Lower lobe of right lung (tissue), 2 donors: ENCODE measurements around the gene APEX2. TPM values are rescaled to one million over a fixed set of nuclear protein-coding genes. Genes with fewer than 3 reads are reported as not detected.
A peak's percentile ranks its signal among the peaks of the same experiment; 100 is the strongest.

Experiments used
- ATAC-seq, 2 donors: fragments of 200-7000 bp; cut with Tn5 transposase; one replicate each; pipeline ENCODE4 v1.9.1; 2020 to 2022; ENCODE audit warnings: mild to moderate bottlenecking in 2 of 2, moderate library complexity in 2 of 2
- DNase-seq: peaks from one replicate; pipeline ENCODE4 v3.0.0-alpha.2; 2020
- H3K27ac ChIP-seq: fragments of 200-600 bp; one replicate; pipeline ENCODE4 v1.8.0; 2022
- H3K27me3 ChIP-seq: fragments of 200-600 bp; one replicate; pipeline ENCODE4 v1.8.0; 2022; ENCODE audit warnings: low read depth
- H3K36me3 ChIP-seq: fragments of 200-600 bp; one replicate; pipeline ENCODE4 v1.8.0; 2022; ENCODE audit warnings: mild to moderate bottlenecking
- H3K4me1 ChIP-seq: fragments of 200-600 bp; one replicate; pipeline ENCODE4 v1.8.0; 2022
- H3K4me3 ChIP-seq: fragments of 200-600 bp; one replicate; pipeline ENCODE4 v1.8.0; 2022; ENCODE audit warnings: mild to moderate bottlenecking
- H3K9me3 ChIP-seq: fragments of 200-600 bp; one replicate; pipeline ENCODE4 v1.8.0; 2022
- CTCF ChIP-seq: fragments of 200-600 bp; IDR thresholded peaks from one replicate; pipeline ENCODE4 v1.8.0; 2022; ENCODE audit warnings: antibody characterized with exemption, mild to moderate bottlenecking
- intact Hi-C: fragments of 100-400 bp; cut with DNase I; formaldehyde crosslinking; loops from one replicate; pipeline ENCODE4 v1.11.0; 2022
- long read RNA-seq: library from polyadenylated mRNA; unstranded; transcript quantifications from one replicate; pipeline ENCODE4 v2.0.0, GENCODE V29; 2021
- total RNA-seq: library from RNA; stranded (reverse); fragmentation: NEBNext Ultra II Directional; extraction: Animal tissue kit (Norgen Biotek cat#: 25700); gene quantifications from one replicate; pipeline ENCODE4 v1.2.1, GENCODE V29; 2021
- donor health status: DM: no; HTN: yes; CAD: no; lungs with severe emphysema.

The APEX2 gene, protein sequence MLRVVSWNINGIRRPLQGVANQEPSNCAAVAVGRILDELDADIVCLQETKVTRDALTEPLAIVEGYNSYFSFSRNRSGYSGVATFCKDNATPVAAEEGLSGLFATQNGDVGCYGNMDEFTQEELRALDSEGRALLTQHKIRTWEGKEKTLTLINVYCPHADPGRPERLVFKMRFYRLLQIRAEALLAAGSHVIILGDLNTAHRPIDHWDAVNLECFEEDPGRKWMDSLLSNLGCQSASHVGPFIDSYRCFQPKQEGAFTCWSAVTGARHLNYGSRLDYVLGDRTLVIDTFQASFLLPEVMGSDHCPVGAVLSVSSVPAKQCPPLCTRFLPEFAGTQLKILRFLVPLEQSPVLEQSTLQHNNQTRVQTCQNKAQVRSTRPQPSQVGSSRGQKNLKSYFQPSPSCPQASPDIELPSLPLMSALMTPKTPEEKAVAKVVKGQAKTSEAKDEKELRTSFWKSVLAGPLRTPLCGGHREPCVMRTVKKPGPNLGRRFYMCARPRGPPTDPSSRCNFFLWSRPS
- 11.7 TPM for total RNA-seq
- long read RNA-seq, transcript APEX2-201 (6 exons, 3,245 nt), result major isoform, 26 of 31 reads
- long read RNA-seq, partial matches to known transcripts, result 4 of 31 reads
- long read RNA-seq, other reads (novel, unspliced or antisense), result 0 of 31 reads

DNA sequence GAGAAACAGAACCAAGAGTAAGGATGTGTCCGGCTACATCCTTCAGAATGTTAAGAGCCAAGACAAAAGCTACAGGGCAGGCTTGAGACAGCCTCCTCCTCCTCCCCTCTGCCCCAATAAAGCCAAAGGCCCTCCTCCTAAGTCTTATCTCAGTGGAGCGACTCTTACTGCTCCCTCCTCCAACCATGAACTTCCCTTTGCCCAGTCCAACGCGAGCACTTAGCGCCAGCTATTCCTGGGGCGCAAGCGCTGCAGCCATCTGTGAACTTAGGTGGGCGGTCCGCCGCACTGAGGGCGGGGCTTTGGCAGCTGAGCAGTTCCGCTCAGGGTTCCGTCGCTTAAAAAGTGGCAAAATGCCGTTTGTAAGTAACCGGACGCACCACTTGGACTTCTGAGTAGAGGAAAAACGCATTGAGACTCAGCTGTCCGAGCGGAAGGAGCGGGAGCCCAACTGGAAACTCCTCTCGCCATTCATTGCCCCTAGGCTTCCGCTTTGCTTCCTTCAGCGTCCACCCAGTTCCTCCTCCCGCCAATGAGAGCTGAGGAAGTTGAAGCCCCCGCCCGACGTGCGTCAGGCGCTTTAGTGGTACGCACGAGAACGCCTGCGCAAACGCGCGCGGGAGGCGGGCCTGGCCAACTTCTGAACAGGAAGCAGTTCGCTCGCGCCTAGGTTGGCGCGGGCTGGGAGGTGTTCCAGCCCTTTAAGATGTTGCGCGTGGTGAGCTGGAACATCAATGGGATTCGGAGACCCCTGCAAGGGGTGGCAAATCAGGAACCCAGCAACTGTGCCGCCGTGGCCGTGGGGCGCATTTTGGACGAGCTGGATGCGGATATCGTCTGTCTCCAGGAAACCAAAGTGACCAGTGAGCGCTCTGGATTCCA lies at the start of gene APEX2:
Gene APEX2 (plus strand): TSS at position 647 of the 882 bp plus-strand sequence. CDS start 60 bp downstream, at position 707.
- intact Hi-C loops, result no loop called here

GRCh38 chrX:54950730-54951375 lies 49.3 kb upstream of the APEX2 start:
- intact Hi-C loops, result no loop called here
- Histone ChIP-seq H3K36me3 (no peaks in the 10 kb centered on the region), H3K27me3 (no peaks in the 10 kb centered on the region), H3K9me3 (no peaks in the 10 kb centered on the region), H3K4me1 (no peaks in the 10 kb centered on the region), H3K27ac (no peak overlapping the region), H3K4me3 (no peak overlapping the region)
- no peak for ATAC-seq
- no peak for TF ChIP-seq CTCF
- DNase-seq, result no peak

More for the DNA sequence above, at the start of gene APEX2:
- H3K4me3 ChIP-seq, result peak within 1 kb of the TSS; percentile 66
- no peaks in the 10 kb centered on the region for H3K9me3 ChIP-seq
- H3K36me3 ChIP-seq, result peaks cover 21% of the 10 kb centered on the region
- peak within 1 kb of the TSS; percentile 85 for H3K27ac ChIP-seq
- TF ChIP-seq CTCF, result no peak
- H3K4me1 ChIP-seq, result peaks cover 5% of the 10 kb centered on the region
- peak; percentile 95 for DNase-seq
- peak; percentile 98 for ATAC-seq
- no peaks in the 10 kb centered on the region for H3K27me3 ChIP-seq

DNA sequence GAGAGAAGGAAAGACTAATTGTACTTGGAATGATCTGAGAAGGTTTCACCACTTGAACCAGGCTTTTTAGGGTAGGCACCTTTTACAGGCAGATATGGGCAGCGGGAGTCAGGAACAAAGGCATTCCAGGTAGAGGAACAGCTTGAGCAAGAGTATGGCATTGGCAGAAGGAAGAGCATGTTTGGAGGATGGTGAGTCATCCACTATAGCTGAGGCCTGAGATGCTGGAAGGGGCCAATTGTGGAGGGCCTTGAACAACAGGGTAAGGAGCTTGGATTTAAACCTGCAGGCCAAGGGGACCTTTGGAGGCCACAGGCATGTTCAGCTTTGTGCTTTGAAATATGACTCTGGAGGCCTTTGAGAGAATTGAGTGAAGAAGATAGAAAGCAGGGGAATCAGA lies 38.4 kb upstream of the APEX2 start:
- ATAC-seq, result no peak
- TF ChIP-seq CTCF, result no peak
- intact Hi-C loops, result no loop called here

DNA sequence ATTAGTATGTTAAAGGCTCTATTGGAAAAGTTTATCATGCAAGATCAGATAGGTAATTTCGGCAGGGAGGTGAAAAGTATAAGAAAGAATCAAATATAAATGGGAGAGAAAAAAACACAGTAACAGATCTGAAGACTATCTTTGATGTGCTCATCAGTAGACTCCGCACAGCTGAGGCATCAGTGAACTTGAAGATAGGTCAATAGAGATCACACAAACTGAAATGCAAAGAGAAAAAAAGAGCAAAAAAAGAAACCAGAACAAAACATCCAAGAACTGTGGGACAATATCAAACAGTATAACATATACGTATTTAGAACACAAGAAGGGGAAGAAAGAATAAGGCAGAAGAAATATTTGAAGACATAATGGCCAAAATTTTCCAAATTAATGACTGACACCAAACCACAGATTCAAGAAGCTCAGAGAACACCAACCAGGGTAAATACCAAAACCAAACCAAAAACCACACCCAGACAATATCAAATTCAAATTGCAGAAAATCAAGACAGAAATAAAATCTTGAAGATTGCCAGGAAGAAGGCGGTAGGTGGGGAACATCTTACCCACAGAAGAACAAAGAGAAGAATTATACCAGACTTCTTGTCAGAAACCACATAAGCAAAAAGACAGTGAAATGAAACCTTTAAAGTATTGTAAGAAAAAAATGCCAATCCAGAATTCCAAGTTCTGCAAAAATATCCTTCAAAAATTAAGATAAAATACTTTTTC lies 35.2 kb upstream of the APEX2 start:
- Histone ChIP-seq H3K36me3 (no peaks in the 10 kb centered on the region), H3K27me3 (no peaks in the 10 kb centered on the region), H3K9me3 (no peaks in the 10 kb centered on the region), H3K4me3 (no peak overlapping the region), H3K4me1 (no peaks in the 10 kb centered on the region), H3K27ac (no peak overlapping the region)
- DNase-seq, result no peak
- intact Hi-C loops, result no loop called here
- ATAC-seq, result no peak
- no peak for TF ChIP-seq CTCF

More for the DNA sequence above, 38.4 kb upstream of the APEX2 start:
- Histone ChIP-seq H3K4me3 (no peak overlapping the region), H3K4me1 (no peaks in the 10 kb centered on the region), H3K9me3 (no peaks in the 10 kb centered on the region), H3K36me3 (no peaks in the 10 kb centered on the region), H3K27me3 (no peaks in the 10 kb centered on the region), H3K27ac (no peak overlapping the region)
- no peak for DNase-seq
